HG03025 (cell line): ENCODE measurements around the gene USP43.
"Not testable (repeated sequence)": the region's sequence is repeated elsewhere in the genome, so short reads cannot be mapped to it uniquely, and the experiment has no call there.

Experiments used
- ATAC-seq: cut with Tn5 transposase; IDR thresholded peaks from one replicate; pipeline ENCODE4 v1.9.1; 2021; ENCODE audit warnings: mild to moderate bottlenecking, moderate library complexity; ENCODE audit not compliant: unreplicated experiment, low FRiP score

Gene USP43, protein sequence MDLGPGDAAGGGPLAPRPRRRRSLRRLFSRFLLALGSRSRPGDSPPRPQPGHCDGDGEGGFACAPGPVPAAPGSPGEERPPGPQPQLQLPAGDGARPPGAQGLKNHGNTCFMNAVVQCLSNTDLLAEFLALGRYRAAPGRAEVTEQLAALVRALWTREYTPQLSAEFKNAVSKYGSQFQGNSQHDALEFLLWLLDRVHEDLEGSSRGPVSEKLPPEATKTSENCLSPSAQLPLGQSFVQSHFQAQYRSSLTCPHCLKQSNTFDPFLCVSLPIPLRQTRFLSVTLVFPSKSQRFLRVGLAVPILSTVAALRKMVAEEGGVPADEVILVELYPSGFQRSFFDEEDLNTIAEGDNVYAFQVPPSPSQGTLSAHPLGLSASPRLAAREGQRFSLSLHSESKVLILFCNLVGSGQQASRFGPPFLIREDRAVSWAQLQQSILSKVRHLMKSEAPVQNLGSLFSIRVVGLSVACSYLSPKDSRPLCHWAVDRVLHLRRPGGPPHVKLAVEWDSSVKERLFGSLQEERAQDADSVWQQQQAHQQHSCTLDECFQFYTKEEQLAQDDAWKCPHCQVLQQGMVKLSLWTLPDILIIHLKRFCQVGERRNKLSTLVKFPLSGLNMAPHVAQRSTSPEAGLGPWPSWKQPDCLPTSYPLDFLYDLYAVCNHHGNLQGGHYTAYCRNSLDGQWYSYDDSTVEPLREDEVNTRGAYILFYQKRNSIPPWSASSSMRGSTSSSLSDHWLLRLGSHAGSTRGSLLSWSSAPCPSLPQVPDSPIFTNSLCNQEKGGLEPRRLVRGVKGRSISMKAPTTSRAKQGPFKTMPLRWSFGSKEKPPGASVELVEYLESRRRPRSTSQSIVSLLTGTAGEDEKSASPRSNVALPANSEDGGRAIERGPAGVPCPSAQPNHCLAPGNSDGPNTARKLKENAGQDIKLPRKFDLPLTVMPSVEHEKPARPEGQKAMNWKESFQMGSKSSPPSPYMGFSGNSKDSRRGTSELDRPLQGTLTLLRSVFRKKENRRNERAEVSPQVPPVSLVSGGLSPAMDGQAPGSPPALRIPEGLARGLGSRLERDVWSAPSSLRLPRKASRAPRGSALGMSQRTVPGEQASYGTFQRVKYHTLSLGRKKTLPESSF

DNA sequence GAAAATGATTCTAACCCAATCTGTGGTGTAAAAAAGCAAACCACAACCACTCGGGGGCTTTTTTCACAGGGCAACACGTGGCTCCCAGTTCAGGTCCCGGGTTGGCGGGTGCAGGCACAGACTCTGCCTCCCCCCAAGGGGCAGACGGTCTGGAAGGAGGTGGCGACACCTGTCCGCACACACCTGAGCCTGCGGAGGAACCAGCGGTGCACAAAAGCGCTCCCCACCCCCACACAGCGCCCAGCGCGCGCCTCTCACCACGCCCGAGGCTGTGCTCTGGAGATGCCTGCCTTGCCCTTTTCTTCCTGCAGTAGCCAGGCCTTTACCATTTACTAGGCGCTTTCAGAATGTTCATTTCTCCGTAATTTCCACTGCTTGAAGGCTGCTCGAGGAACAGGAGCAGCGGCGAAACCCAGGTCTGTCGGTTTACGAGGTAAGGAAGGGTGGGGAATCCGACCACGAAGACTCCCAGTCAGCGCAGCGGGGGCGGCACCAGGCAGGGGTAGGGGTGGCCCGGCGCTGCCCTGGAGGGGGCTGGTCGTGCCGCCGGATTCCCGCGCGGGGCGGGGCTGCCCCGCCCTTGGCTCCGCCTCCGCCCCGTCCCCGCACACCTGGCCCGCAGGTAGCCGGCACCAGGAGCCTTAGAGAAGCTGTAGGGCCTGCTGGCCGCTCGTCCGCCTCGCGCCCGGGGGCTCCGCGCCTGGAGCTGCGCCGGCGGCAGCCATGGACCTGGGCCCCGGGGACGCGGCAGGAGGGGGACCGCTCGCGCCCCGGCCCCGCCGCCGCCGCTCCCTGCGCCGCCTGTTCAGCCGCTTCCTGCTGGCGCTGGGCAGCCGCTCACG lies at the start of gene USP43:
TSS of gene USP43 (plus strand) at position 608 of the 842 bp plus-strand sequence. CDS start at position 724, 116 bp downstream.
- ATAC-seq: no peak

DNA sequence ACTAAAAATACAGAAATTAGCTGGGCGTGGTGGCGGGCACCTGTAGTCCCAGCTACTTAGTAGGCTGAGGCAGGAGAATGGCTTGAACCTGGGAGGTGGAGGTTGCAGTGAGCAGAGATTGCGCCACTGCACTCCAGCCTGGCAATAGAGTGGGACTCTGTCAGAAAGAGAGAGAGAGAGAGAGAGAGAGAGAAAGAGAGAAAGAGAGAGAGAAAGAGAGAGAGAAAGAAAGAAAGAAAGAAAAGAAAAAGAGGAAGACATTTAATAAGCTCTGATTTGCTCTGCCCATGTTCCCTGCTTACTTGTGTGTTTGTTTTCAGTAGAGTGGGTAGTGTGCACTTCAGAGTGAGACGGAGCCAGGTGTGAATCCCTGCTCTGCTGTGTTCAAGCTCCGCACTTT lies 47.7 kb upstream of the USP43 start:
- not testable (repeated sequence) for ATAC-seq

DNA sequence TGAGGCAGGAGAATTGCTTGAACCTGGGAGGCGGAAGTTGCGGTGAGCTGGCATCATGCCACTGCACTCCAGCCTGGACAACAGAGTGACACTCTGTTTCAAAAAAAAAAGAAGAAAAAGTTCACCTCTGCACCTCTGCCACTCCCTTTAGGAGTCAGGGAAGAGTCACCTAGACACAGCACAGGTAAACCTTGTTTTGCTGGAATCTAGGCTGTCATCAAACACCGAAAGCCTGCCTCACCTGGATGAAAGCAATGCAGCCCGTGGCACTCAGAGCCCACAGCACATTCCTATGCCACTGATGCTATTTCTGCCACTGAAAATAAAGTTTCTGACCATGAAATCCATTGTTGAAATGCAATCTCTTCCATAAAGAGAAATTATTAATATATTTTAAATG lies 46.7 kb upstream of the USP43 start:
- no peak for ATAC-seq

DNA sequence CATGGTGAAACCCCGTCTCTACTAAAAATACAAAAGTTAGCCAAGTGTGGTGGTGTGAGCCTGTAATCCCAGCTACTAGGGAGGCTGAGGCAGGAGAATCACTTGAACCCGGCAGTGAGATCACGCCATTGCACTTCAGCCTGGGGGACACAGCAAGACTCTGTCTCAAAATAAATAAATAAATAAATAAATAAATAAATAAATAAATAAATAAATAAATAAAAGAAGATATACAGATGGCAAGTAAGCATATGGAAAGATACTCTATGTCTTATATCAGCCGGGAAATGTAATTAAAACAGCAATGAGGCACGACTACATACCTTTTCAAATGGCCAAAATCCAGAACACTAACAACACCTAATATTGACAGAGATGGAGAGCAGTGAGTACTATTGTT lies 40.7 kb upstream of the USP43 start:
- not testable (repeated sequence) for ATAC-seq

DNA sequence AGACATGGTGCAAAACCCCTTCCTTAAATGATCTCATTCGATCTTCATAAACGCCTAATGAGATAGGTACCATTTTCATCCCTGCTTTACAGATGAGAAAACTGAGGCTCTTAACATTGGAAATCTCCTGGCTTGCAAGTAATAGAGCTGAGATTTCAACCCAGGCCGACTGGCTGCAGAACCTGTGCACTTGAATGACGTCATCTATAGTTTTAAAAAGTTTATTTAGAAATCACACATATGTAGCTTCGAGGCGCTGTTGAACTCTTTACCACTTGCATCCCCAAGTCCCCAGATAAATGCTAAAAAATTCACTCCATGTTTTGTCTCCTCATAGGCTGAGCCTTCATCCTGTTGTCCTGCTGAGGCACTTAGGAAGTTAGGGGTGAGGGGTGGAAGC lies 38.9 kb upstream of the USP43 start:
- ATAC-seq: no peak

DNA sequence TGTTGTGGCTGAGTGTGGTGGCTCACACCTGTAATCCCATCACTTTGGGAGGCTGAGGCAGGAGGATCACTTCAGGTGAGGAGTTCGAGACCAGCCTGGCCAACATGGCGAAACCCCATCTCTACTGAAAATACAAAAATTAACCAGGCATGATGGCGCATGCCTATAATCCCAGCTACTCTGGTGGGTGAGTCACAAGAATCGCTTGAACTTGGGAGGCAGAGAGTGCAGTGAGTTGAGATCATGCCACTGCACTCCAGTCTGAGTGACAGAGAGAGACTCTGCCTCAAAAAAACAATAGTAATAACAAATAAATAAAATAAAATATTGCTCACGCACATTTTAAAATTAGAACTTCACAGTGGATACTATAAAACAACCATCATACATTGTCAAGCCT lies 38.3 kb upstream of the USP43 start:
- not testable (repeated sequence) for ATAC-seq

DNA sequence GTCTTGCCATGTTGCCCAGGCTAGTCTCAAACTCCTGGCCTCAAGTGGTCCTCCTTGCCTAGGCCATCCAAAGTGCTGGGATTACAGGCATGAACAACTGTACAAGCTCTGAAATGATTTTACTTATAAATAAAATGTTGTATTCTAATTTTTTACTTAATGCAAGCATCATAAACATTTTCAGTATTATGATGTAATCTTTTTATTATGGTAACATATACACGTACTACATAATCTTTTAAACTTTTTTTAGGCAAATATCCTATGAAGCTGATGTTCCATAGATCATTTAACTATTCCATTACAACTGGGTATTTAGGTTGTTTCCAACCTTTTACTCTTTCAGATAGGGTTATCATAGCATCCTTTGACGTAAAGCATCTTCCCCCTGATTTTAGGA lies 33.8 kb upstream of the USP43 start:
- ATAC-seq: no peak

DNA sequence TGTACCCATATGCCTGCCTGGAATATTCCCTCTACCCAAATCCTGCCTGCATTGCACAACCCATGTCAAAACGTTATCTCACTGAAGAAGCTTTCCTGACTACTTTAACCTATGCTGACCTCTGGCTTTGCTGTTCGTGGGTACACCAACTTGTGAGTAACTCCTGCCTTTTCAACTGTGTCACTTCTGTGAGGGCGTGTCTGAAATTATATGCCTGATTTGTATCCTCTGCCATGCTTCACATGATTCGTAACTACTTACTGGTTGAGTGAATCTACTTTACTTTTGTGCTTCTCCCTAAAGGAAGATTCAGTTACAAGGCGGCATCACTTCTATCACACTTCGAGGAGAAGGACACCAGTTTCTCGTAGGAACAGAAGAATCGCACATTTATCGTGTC lies 33.3 kb upstream of the USP43 start:
- ATAC-seq: no peak

DNA sequence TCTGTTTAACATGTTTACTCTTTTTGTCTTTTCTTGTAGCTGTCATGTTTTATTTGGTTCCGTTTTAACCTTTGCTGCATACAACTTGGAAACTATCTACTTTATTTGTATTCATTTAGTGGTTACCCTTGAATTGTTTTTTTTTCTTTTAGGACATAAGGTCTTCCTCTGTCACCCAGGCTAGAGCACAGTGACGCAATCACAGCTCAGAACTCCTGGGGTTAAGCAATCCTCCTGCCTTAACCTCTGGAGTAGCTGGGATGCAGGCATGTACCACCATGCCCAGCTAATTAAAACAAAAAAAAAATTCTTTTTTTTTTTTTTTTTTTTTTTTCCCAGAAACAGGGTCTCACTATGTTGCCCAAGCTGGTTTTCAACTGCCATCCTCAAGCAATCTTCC lies 29.8 kb upstream of the USP43 start:
- ATAC-seq: no peak

DNA sequence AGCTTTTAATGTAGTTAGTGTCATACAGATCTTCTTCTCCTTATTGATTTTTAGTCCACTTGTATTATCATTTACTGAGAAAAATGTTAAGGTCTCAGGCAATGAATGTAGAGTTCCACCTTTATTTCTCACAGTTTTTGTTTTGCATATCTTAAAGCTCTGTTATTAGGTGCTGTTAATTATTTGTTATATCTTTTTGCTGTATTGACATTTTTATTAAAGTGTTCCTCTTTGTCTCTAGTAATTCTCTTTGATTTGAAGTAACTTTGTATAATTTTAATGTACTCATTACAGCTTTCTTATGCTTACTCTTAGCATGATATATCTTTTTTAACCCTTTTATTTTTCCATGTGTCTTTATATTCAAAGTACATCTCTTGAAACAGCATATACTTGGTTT lies 22.4 kb upstream of the USP43 start:
- ATAC-seq: no peak

DNA sequence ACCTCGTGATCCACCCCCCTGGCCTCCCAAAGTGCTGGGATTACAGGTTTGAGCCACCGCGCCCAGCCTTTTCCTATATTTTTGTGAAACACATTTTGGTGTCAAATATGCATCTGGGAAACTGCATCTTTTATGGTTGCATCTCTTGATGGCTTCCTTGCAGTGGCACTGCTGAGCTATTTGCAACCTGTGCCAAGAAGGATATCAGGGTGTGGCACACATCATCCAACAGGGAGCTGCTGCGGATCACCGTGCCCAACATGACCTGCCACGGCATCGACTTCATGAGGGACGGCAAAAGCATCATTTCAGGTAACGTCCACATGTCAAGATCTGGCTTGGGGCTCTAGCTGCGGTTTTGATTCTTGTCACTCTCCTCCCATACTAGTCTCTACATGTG lies 16.8 kb upstream of the USP43 start:
- no peak for ATAC-seq

DNA sequence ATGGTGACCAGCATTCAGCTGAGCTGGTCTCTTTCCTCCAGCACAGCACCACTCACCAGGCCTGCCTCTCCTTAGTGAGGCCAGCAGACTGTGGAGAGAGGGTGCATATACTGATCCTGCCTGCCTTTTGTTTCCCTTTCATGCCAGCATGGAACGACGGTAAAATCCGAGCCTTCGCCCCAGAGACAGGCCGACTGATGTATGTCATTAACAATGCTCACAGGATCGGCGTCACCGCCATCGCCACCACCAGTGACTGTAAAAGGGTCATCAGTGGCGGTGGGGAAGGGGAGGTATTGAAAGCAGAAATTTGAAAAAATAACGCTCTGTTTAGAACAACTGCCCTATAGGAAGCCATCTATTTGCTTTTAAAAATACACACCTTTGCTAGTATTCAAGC lies 12.6 kb upstream of the USP43 start:
- no peak for ATAC-seq

DNA sequence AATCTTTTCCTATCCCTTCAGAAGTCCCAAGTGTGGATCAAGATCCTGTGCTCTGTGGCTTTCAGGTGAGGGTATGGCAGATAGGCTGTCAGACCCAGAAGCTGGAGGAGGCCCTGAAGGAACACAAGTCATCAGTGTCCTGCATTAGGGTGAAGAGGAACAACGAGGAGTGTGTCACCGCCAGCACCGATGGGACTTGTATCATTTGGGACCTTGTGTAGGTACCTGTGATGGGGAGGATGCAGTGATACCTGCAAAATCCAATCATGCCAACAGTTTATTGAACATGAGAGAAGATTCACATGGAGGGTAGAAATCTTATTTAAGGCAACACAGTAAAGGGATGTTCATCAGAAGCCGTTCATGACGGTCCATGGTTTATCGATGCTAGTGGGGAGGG lies 10.0 kb upstream of the USP43 start:
- no peak for ATAC-seq

DNA sequence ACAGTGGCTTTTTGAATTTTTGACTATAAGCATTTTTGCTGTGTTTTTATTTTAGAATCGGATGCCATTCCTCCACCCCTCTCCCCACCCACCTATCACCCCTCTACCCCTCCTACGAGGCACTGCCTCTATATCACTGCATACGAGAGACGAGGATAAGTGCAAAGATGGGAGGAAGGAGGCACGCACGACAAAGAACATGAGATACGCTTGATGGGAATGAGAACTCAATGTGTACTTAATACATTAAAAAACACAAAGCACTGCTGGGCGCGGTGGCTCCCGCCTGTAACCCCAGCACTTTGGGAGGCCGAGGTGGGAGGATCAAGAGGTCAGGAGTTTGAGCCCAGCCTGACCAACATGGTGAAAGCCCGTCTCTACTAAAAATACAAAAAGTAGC lies 8.8 kb upstream of the USP43 start:
- ATAC-seq: no peak

DNA sequence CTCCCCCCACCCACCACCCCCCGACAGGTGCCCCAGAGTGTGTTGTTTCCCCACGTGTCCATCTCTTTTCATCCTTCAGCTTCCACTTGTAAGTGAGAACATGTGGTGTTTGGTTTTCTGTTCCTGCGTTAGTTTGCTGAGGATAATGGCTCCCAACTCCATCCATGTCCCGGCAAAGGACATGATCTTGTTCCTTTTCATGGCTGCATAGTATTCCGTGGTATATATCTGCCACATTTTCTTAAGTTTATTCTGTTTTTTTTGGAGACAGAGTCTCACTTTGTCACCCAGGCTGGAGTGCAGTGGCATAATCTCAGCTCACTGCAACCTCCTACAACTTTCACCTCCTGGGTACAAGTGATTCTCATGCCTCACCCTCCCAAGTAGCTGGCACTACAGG lies 4.9 kb upstream of the USP43 start:
- not testable (repeated sequence) for ATAC-seq

DNA sequence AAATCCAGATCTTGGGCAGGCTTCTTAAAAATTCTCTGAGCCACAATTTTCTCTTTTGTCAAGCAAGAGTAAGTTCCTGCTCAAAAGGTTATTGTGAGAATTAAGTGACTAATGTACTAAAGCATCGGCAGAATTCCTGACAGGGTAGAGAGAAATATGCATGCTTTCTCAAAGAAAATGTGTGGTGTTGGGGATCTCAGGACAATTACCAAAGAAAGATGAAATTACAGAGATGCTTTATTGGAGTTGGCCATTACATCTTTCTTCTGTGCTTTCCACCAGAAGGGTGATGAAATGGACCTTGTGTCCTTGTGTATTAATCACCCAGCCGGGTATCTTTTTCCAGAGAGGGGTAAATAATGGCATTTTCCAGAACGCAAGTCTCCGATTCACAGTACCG lies 1.7 kb upstream of the USP43 start:
- ATAC-seq: no peak

DNA sequence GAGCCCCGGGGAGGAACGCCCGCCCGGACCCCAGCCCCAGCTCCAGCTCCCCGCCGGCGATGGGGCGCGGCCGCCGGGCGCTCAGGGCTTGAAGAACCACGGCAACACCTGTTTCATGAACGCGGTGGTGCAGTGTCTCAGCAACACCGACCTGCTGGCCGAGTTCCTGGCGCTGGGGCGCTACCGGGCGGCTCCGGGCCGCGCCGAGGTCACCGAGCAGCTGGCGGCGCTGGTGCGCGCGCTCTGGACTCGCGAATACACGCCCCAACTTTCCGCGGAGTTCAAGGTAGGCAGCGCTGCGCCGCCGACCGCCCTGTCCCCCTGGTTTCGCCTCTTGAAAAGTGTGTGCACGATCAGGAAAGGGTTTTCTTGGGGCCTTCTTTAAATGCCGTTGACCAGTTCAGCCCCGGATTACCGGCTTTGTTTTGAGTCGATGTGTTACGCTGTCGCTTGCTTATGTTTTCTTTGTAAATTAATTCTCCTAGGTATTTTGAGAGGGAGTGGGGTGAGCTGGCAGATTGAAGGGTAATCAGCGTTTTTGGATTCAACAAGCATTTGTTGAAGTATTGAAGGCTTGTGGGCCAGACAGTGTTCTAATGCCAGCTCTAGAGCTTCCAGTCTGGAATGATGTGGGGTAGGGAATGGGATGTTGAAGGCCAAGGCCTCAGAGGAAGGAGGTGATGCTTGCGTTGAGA lies 681 bp downstream of the USP43 start:
- ATAC-seq: no peak

DNA sequence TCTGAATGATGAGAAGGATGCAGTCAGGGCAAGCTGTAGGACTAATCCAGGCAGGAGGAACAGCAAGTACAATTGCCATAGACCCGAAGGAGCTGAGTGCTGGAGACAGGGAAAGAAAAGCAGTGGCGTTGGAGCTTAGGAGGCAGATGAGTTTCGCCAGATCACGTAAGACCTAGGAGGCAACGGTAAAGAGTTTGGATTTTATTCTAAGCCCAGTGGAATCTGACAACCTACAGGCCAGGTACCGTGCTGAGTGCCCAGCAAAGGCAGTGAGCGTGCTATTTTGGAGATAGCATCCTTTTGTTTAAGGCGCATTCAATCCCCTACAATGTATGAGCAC lies 1.2 kb downstream of the USP43 start:
- ATAC-seq: no peak

DNA sequence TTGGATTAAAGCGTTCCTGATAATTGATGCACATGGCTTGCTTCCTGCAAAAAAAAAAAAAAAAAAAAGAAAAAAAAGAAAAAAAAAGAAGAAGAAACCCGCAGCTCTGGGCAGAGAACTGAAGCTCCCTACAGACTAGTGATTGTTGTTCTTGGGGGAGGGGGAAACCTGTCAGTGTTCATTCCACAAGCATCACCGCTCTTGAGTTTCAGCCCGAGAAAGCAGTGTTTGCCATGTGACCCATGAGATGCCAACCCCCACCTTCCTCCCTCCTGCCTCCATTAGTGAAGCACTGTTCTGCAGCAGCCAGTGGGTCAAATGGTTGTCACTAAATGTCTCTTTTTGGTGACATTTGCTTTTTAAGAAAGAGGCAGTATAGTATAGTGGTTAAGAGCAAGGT lies 1.7 kb downstream of the USP43 start:
- no peak for ATAC-seq
